Spinal cord (tissue), 10 donors: Measurements from ENCODE around the gene DDO. TPM values are rescaled to one million over a fixed set of nuclear protein-coding genes. Genes with fewer than 3 reads are reported as not detected.

ENCODE experiments used
- DNase-seq, 6 donors: peaks; one replicate each; pipeline versions ENCODE4 v3.0.0 to v3.0.0-alpha.2; 2013 to 2015; ENCODE audit warnings: low spot score in 6 of 6, low read depth in 4 of 6
- H3K27ac ChIP-seq: one replicate; pipeline ENCODE4 v1.5.1; 2013; ENCODE audit warnings: low read depth, low read length, control low read depth
- H3K27me3 ChIP-seq: one replicate; pipeline ENCODE4 v1.6.1; 2013; ENCODE audit warnings: low read length; ENCODE audit not compliant: control insufficient read depth, insufficient read depth
- H3K36me3 ChIP-seq: one replicate; pipeline ENCODE4 v1.6.1; 2013; ENCODE audit warnings: low read length; ENCODE audit not compliant: control insufficient read depth, insufficient read depth
- H3K4me1 ChIP-seq: one replicate; pipeline ENCODE4 v1.6.1; 2013; ENCODE audit warnings: low read length; ENCODE audit not compliant: control insufficient read depth, insufficient read depth
- H3K4me3 ChIP-seq: one replicate; pipeline ENCODE4 v1.5.1; 2013; ENCODE audit warnings: low read depth, low read length, control low read depth
- H3K9me3 ChIP-seq: one replicate; pipeline ENCODE4 v1.6.1; 2013; ENCODE audit warnings: low read length; ENCODE audit not compliant: control insufficient read depth, insufficient read depth
- WGBS: methylation state at CpG from one replicate; pipeline ENCODE4 v1.1.5; 2013; ENCODE audit warnings: missing lambda C conversion rate; ENCODE audit not compliant: insufficient coverage; 5-methylcytosine and 5-hydroxymethylcytosine counted together
- polyA plus RNA-seq, 2 donors: library from polyadenylated mRNA; unstranded; fragments of 120-200 nt; gene quantifications; one replicate each; pipeline ENCODE4 v1.2.1, GENCODE V29; 2013; ENCODE audit not compliant: insufficient read length in 2 of 2
- total RNA-seq, 2 donors: library from RNA; depleted of rRNA in 1 of 2; stranded (reverse); fragments of 120-200 nt in 1 of 2; fragments of >200 nt in 1 of 2; gene quantifications; one replicate each; pipeline versions ENCODE4 v1.2.3 to v1.2.4, GENCODE V29; 2013 to 2014
- donor health status: healthy.

The DDO gene
- total and polyA plus RNA-seq, 4 donors: 0.44 to 0.98 (median 0.85) TPM

- no peaks in the 10 kb centered on the region for H3K27me3 ChIP-seq
- WGBS: no CpG with 5 or more reads among the region's 4 CpGs
Observed at GRCh38 chr6:110401585-110402176, 13.7 kb downstream of the DDO start.

GRCh38 chr6:110400208-110400607 is 15.2 kb downstream of the DDO start:
- DNase-seq: no peak
- Histone ChIP-seq H3K4me1 (peaks cover 17% of the 10 kb centered on the region), H3K36me3 (no peaks in the 10 kb centered on the region), H3K27ac (no peak overlapping the region), H3K4me3 (peak overlapping the region; percentile 31), H3K9me3 (no peaks in the 10 kb centered on the region), H3K27me3 (no peaks in the 10 kb centered on the region)
- WGBS: 81% methylated on average over 14 of the region's 18 CpGs

More at GRCh38 chr6:110401585-110402176, 13.7 kb downstream of the DDO start:
- Histone ChIP-seq H3K36me3 (no peaks in the 10 kb centered on the region), H3K9me3 (no peaks in the 10 kb centered on the region), H3K4me1 (peaks cover 12% of the 10 kb centered on the region), H3K4me3 (no peak overlapping the region), H3K27ac (no peak overlapping the region)
- no peak for DNase-seq

DNA sequence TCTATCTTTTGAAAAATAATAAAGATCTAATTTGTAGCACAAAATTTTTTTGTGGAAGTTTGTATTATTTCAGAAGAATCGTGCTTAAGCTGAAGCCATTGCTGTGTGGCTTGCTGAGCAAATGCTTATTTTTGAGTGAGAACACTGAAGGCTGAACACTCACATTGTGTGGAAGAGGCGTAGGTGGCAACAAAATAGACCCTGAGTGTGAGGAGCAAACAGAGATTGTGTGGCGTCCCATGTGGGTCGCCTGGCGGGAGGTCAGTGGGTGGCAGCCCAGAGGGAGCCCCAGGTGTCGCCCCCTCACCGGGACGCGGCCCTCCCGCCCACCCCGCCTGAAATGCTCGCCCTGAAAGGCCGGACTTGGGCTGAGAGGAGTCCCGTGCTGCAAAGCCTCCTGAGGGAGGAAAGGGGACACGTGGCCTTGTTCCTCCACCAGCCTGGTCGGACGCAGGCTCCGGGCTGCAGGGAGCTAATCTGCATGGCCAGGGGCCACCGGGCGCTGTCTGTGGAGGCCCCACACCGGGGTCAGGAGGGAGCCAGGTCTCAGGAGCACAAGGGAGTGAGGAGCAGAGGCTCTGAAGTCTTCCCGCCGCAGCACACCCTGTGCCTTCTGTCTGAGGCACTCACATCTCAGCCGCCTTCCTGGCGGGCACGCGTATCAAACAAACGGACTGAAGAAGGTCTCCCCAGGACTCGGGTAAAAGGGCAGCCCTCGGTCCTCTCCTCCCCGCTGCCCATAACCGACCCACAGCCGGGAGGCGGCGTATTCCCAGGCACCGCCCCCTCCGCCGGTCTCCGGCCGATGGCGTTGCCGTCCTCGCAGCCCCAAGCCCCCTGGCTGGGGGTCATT is 15.9 kb downstream of the DDO start:
- H3K9me3 ChIP-seq: no peaks in the 10 kb centered on the region
- peaks cover 17% of the 10 kb centered on the region for H3K4me1 ChIP-seq
- H3K27me3 ChIP-seq: no peaks in the 10 kb centered on the region
- DNase-seq: peak in 1 of 6 donors; percentile 24
- 55% methylated on average over 43 of the region's 43 CpGs for WGBS
- no peak overlapping the region for H3K27ac ChIP-seq
- no peaks in the 10 kb centered on the region for H3K36me3 ChIP-seq
- peak overlapping the region; percentile 31 for H3K4me3 ChIP-seq

GRCh38 chr6:110398778-110399177 is 16.6 kb downstream of the DDO start:
- Histone ChIP-seq H3K27me3 (no peaks in the 10 kb centered on the region), H3K9me3 (no peaks in the 10 kb centered on the region), H3K4me1 (peaks cover 17% of the 10 kb centered on the region), H3K4me3 (no peak overlapping the region), H3K36me3 (no peaks in the 10 kb centered on the region), H3K27ac (no peak overlapping the region)
- DNase-seq: no peak
- 91% methylated on average over 4 of the region's 4 CpGs for WGBS

- peak in 4 of 6 donors; percentile 30 to 82 (median 38) for DNase-seq
- peaks cover 15% of the 10 kb centered on the region for H3K4me1 ChIP-seq
- 37% methylated on average over 4 of the region's 4 CpGs for WGBS
- H3K27ac ChIP-seq: no peak overlapping the region
- no peak overlapping the region for H3K4me3 ChIP-seq
- no peaks in the 10 kb centered on the region for H3K36me3 ChIP-seq
- H3K27me3 ChIP-seq: no peaks in the 10 kb centered on the region
- H3K9me3 ChIP-seq: no peaks in the 10 kb centered on the region
Observed at GRCh38 chr6:110395221-110395620, 20.2 kb downstream of the DDO start.

- WGBS: 75% methylated on average over 4 of the region's 4 CpGs
- no peak for DNase-seq
- Histone ChIP-seq H3K27me3 (no peaks in the 10 kb centered on the region), H3K9me3 (no peaks in the 10 kb centered on the region), H3K36me3 (no peaks in the 10 kb centered on the region), H3K4me1 (peaks cover 6% of the 10 kb centered on the region), H3K4me3 (no peak overlapping the region), H3K27ac (no peak overlapping the region)
Observed at GRCh38 chr6:110394409-110394808, 21.0 kb downstream of the DDO start.

DNA sequence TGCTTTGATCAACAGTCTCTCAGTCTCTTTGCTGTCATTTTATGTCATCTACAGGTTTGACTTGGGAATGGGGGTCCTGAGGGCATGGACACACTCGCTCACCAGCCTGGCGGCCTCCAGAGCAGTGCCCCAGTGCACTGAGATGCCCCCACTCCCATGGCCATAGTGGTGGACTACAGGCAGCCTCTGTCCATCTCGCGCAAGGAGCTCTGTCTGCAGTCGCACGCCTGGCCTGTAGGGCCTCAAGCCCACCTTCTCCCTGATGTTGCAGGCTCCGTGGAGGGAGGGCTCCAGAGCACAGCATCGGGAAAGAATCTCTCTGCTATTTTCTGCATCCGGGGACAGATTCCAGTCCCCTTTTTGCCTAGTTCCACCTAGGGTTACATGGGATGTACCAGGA is 22.6 kb downstream of the DDO start:
- Histone ChIP-seq H3K9me3 (no peaks in the 10 kb centered on the region), H3K27me3 (no peaks in the 10 kb centered on the region), H3K36me3 (no peaks in the 10 kb centered on the region), H3K4me3 (no peak overlapping the region), H3K4me1 (peaks cover 5% of the 10 kb centered on the region), H3K27ac (no peak overlapping the region)
- WGBS: 78% methylated on average over 9 of the region's 9 CpGs
- no peak for DNase-seq

DNA sequence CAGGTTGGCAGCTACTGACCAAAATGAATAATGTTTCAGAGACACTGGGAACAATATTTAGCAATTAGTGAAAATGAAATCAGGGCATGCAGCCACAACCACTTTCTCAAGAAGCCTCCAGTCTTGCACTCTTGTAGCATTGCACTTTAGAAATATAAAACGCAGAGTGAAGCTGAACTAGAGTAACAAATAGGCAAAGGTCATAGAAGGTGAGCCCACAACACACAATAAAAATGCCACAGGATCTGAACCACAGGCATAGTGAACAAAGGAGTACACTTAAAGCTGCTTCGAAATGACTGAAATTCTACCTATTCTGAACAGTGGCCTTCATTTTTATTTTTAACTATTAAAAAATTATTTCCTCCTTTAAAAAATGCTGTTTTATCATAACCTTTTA is 25.0 kb downstream of the DDO start:
- no peaks in the 10 kb centered on the region for H3K9me3 ChIP-seq
- DNase-seq: peak in 1 of 6 donors; percentile 20
- H3K4me1 ChIP-seq: no peaks in the 10 kb centered on the region
- no peak overlapping the region for H3K27ac ChIP-seq
- no peaks in the 10 kb centered on the region for H3K27me3 ChIP-seq
- H3K36me3 ChIP-seq: no peaks in the 10 kb centered on the region
- WGBS: no CpG with 5 or more reads among the region's 2 CpGs
- no peak overlapping the region for H3K4me3 ChIP-seq

DNA sequence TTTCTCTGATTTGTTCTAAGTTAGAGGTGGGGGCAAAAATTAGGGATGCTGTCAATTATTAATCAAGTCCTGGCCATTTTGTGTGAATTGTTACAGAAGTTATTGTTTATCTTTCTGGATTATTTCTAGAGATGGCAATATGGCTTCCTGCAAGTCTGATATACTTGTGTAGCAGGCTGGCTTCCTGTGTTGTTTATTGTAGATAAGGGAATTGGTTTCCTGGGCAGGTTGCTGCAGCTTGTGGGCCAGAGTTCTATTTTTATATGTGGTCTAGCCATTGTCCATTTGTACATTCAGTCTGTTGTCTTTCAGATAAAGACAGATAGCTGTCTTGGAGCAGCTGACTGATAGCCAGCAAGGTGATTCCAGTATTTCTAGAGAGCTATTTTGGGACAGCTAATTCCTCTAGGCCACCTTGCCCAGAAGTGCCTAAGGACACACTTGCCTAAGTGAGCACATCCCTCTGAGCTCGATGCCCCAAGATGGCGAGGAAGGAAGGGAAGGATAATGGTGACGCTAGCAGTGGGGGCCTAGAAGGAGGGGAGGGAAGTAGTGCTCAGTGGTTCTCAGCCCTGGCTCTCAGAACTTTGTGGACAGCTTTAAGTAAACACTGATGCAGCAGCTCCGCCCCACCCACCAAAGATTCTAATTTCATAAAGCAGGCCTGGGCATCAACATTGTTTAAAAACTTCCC is 25.5 kb downstream of the DDO start:
- Histone ChIP-seq H3K27me3 (no peaks in the 10 kb centered on the region), H3K4me1 (no peaks in the 10 kb centered on the region), H3K4me3 (no peak overlapping the region), H3K36me3 (no peaks in the 10 kb centered on the region), H3K27ac (no peak overlapping the region), H3K9me3 (no peaks in the 10 kb centered on the region)
- no peak for DNase-seq
- WGBS: 67% methylated on average over 1 of the region's 4 CpGs
